Activated T-cell treated with anti-CD3 and anti-CD28 coated beads for 4 hours (primary cell): ENCODE measurements around the gene TDRD3.

Experiments used
- DNase-seq: peaks from one replicate; pipeline ENCODE4 v3.0.0-alpha.2; 2020

The TDRD3 gene

GRCh38 chr13:60463787-60464186 is 66.8 kb downstream of the TDRD3 start:
- no peak for DNase-seq

DNA sequence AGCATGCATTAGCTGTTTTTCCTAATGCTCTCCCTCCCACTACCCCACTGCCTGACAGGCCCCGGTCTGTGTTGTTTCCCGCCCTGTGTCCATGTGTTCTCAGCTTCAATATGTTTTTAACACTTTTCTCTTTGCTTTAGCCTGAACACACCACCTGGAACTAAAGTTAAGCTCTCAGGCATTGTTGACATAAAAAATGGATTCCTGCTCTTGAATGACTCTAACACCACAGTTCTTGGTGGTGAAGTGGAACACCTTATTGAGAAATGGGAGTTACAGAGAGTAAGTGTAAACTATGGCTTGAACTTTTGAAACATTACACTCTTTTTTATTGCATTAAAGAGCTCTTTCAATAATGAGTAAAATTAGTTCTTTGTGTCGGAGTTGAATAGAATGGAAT is 70.1 kb downstream of the TDRD3 start:
- no peak for DNase-seq

GRCh38 chr13:60479273-60479672 is 82.3 kb downstream of the TDRD3 start:
- no peak for DNase-seq

- no peak for DNase-seq
Measured at GRCh38 chr13:60482012-60482411, 85.0 kb downstream of the TDRD3 start.

DNA sequence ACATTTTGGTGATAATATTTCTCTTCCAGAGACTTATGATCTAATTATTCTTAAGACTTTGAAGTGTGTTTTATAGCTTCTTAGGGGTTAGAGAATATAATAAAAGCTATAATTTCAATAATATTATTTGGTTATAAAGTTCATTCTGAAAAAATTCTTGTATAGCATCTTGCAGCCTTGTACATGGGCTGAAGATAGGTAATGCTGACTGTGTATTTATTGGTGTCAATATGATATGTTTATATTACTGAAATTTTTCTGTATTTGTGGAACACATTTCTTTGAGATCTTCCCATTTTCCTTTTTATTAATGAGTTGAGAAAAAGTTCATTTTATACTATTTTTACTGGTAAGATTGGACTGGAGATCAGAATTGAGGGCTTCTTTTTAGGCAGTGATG is 87.8 kb downstream of the TDRD3 start:
- no peak for DNase-seq

DNA sequence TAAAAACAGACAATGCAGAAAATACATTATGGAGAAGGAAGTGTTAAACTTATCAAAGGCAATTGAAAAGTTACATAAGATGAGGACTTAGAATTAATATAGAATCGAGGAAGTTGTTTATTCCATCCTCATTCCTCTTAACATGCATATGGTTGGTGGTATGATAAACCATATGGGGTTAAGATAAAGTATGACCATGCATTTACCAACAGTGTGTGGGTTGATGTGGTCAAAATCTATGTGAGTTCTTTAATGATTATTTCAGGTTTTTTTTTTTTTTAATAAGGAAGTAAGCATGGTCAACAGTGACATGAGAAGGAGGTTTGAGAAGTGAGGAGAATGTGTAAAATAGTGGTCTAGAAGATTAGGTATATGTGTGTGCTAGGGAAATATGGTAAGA is 94.5 kb downstream of the TDRD3 start:
- DNase-seq = no peak

DNA sequence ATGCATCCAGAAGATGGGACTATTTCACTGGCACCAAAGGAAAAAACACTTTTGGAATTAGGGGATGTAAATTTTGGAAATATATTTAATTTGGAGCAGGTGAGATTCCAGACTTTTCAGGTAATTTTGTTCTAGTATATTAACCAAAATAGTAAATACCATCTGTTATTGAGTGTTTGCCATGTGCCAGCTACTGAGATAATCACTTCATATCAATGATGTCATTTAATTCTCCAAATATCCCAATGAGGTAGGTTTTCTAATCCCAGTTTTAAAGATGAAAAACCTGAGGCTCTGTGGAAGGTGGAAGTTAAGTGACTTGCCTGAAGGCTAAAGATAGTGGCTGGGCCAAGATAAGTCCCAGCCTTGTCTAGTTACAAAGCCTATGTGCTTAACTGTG is 95.2 kb downstream of the TDRD3 start:
- no peak for DNase-seq

DNA sequence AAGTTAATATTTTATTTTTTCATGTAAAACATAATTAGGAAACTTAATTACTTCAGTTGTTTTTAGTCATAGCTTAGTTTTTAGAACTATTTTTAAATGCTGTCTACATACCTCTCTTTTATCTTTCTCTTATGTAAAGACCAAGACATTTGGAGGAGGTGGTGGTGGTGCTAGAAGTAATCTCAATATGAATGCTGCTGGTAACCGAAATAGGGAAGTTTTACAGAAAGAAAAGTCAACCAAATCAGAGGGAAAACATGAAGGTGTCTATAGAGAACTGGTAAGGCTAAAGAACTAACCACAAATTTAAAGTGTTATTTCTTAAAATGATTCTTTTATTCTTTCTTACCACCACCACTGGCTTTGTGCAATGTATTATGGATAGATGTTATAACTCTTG is 97.3 kb downstream of the TDRD3 start:
- DNase-seq = no peak

- no peak for DNase-seq
Measured at GRCh38 chr13:60501236-60501635, 104.2 kb downstream of the TDRD3 start.

GRCh38 chr13:60509601-60510386 is 112.8 kb downstream of the TDRD3 start:
- DNase-seq = no peak

DNA sequence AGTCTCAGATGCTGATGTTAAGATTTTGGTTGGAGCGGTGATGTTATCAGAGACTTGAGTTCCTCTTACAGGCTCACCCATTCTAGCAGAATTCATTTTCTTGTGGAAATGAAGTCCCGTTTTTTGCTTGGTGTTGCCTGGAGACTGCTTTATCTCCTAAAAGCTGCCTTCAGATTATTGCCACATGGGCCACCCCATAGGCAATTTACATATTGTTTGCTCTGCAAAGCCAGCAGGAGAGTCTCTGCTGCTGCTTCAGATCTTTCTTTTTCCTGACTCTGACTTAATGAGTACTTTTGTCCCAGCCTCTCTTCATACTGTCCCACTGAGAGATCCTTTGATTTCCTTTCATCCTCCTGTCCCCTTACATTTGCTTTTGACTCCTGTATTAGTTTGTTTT is 114.6 kb downstream of the TDRD3 start:
- no peak for DNase-seq

DNA sequence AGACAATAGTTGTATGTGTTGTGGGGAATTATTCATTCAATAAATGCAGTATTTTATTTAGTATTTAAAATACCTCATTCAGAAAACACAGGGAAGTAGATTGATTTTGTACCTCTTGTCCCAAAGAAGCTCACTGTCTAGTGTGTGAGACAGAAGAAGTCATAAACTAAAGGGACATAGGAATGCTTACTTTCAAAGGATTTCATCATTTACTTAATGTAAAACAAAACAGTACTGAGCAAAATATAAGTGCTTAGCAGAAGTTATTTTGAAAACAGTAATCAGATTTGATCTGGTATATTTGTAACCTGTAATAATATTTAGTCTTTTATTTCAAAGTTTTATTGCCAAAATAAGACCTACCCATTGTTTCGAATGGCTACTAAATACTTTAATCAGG is 117.9 kb downstream of the TDRD3 start:
- DNase-seq = no peak

- DNase-seq = no peak
Measured at GRCh38 chr13:60519496-60519895, 122.5 kb downstream of the TDRD3 start.

DNA sequence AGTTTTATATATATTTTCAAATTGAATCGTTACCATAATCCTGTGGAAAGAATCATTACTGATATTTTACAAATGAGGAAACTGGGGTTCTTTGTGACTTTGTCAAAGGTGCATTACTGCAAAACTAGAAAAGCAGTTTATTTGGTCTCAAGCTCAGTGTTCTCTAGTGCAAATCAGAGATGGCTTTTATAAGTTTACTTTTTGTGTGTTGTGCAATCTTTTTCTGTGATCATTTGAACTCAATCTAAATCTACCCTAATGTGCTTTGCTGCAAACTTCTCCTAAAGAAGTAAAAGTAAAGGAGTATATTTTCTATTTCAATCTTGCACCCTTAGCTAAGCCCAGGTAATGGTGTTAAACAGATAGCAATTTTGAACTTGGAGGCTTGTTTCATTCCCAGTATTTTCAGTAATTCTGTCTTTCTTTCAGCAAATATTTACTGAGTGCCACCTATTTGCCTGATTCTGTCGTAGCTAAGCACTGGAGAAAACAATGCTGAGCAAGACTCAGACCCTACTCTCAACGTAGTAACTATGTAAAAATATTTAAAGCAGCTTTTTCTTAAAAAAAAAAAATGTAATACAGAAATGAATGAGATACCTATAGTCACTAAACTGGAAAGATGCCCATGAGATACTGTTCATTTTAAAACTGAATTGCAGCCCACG is 124.0 kb downstream of the TDRD3 start:
- no peak for DNase-seq

DNA sequence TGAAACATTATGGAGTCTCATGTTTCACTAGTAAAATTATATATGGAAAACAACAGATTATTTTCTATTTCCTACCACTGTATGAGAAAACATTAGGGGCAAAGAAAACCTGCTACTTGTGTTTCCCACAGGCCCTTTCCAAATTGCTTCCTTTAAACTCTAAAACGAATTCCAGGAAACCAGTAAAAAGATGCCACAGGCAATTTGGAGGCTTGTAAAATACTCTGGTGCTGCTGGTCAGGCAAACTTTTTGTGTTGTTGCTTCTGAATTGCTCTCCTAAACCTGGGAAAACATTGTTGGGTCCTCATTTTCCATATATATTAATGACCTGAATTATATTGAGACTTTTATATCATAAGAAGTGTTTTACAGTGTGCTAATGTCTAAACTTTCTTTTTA is 141.5 kb downstream of the TDRD3 start:
- no peak for DNase-seq

GRCh38 chr13:60540276-60540675 is 143.3 kb downstream of the TDRD3 start:
- DNase-seq = no peak

- DNase-seq = no peak
Measured at GRCh38 chr13:60562096-60562780, 165.2 kb downstream of the TDRD3 start.

DNA sequence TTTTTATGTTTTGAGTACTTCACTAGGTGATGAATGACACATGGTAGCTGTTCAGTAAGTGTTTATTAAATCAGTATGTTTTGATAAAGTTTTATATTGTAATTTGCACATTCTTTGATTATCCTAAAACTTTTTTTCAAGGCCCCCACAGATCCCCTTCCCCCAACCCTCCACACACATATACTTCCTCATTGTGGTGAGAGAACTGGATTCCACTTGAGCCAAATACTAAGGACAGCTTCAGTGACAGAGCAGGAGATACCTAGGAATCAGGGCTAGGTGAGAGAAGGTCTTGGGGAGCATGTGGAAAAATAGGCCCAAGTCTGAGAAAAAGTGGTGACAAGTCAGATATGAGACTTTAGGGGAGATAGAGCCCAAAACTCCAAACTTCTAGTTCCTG is 174.6 kb downstream of the TDRD3 start:
- no peak for DNase-seq

- no peak for DNase-seq
Measured at GRCh38 chr13:60572003-60572798, 175.2 kb downstream of the TDRD3 start.

- no peak for DNase-seq
Measured at GRCh38 chr13:60572855-60573254, 175.8 kb downstream of the TDRD3 start.

DNA sequence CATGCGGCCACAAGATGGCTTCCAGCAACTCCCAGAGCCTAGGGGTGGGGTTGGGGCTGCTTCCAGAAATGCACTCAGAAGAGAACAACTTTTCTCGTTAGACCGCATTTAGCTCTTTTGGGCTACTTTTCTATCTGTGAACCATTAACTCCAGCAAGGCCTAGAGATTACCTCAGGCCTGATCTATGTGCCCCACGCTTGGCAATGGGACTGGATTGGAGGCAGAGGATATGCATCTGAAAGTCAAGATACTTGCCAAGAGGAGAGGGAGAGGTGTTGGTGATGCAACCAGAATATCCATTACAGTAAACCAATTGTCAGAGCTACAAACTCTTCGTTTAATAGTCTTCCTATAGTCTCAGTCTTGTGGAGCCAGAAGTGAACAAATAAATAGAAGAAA is 177.7 kb downstream of the TDRD3 start:
- DNase-seq = no peak

DNA sequence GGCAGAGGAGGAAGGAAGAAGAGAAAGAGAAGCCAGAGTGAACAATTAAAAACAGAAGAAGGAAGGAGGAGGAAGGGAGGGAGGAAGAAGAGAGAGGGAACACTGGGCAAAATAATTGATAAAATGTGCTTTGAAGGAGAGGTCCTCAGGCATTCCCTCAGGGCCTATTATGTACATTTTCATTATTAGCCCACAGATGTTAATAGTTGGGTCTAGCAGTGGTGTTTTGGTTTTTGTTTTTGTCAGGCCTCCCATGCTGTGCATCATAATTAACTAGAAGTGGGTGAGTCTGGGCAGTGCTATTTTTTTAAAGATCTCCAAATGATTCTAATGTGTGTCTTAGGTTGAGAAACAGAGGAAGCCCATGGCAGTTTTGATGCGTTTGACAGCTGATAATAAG is 178.1 kb downstream of the TDRD3 start:
- no peak for DNase-seq

DNA sequence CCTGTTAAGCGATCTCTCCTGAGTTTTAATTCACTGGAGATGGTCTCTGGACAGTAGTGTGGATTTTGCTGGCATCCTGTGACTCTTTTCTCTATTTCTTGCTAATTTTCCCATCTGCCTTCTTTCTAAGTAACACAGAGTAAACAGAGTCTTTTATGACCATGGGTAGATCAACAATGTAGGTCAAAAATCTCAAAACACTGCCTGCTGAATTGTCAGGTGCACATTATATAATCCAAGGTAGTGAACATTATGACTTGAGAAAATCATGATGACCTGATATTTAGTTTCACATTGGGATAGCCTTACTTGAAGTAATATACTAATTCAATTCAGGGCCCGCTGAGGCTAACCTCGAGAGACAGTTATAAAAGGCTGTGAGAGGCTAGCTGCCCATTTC is 180.7 kb downstream of the TDRD3 start:
- no peak for DNase-seq
